GM12801 (cell line): ENCODE data around the gene PHF5A.

Experiments
- TF ChIP-seq, protein P1 (sequence below): IDR thresholded peaks from one replicate; pipeline ENCODE4 v1.5.1; 2011; ENCODE audit warnings: control low read depth; ENCODE audit not compliant: insufficient read length; ENCODE audit errors: extremely low read depth

PHF5A gene

DNA sequence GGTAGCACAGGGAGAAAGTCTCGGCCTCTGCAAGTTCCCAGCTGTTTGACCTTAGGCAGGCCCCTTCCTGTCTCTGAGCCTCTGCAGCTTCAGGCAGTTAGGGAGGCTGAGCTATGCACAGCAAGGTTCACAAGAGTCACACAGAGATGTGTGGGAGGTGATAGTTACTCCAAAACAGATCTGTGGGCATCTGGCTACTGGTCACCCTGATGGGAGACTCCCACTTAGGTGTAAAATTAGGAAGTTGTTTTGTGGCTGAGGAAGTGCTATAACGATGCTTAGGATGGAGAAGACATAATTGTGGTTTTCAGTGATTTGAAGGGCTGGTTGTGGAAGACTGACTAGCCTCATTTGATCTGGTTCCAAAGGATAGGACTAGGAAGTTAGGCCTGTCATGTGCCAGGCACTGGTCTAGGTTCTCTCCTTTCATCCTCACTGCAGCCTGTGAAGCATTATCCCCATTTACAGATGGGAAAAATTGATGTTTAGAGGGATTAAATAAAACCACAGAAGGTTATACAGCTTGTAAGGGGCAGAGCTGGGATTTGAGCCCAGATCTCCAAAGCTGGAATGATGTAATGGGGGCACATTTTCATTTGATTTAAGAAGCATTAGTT, 13.9 kb upstream of the PHF5A start:
- TF ChIP-seq, protein P1, sequence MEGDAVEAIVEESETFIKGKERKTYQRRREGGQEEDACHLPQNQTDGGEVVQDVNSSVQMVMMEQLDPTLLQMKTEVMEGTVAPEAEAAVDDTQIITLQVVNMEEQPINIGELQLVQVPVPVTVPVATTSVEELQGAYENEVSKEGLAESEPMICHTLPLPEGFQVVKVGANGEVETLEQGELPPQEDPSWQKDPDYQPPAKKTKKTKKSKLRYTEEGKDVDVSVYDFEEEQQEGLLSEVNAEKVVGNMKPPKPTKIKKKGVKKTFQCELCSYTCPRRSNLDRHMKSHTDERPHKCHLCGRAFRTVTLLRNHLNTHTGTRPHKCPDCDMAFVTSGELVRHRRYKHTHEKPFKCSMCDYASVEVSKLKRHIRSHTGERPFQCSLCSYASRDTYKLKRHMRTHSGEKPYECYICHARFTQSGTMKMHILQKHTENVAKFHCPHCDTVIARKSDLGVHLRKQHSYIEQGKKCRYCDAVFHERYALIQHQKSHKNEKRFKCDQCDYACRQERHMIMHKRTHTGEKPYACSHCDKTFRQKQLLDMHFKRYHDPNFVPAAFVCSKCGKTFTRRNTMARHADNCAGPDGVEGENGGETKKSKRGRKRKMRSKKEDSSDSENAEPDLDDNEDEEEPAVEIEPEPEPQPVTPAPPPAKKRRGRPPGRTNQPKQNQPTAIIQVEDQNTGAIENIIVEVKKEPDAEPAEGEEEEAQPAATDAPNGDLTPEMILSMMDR: no peak

DNA sequence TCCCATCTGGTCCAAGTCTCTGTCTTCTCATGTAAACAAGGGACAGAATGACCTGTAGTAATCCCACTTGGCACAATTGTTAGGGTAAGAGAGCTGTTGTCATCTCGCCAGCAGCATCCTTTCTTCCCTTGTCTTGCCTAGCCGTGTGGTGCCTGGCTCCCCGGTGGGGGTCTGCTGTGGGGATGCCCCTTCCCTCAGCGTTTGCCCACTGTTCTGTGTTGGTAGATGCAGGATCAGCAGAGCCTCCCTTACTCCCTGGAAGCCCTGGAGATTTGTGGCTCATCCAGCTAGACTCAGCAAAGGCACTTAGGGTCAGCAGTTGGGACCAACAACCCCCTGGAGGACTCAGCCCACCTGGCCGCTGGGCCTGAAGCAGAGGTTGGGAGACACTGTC, 13.4 kb upstream of the PHF5A start:
- TF ChIP-seq, protein P1: no peak

- TF ChIP-seq, protein P1: no peak
Measured at GRCh38 chr22:41481131-41481830, 12.8 kb upstream of the PHF5A start.

GRCh38 chr22:41480397-41480735, 11.9 kb upstream of the PHF5A start:
- TF ChIP-seq, protein P1: no peak

DNA sequence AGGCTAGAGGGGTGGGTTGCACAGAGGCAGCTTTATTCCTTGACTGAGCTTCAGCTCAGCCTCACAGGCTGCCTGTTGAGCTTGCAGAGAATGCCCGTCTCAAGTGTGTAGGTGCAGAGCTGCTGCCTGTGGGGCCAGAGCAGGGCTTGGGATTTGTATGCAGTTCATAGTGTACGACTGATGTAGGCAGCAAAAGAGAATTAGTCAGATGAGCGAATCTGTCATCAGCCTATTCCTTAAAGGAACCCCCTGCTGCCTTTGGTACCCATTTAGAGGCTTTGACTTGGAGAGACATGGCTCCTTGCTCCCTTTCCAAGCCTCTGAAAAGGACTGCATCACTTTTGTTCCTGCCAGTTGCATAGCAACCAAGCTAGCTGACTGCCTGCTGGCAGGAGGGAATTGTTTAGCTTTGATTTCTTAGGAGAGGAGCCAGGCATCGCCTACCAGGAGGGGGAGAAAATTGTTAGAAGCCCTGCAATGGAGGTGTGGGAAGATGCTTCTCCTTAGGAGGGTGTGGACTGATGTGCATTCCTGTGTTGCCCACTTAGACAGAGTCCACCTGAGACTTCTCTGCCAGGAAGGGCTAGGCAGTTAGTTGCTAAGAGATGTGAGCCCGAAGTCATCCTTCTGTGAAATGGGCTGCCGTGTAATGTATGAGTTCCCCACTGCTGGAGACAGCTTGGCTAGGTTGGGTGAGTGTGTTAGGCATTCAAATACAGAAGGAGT, 11.3 kb upstream of the PHF5A start:
- TF ChIP-seq, protein P1: no peak

DNA sequence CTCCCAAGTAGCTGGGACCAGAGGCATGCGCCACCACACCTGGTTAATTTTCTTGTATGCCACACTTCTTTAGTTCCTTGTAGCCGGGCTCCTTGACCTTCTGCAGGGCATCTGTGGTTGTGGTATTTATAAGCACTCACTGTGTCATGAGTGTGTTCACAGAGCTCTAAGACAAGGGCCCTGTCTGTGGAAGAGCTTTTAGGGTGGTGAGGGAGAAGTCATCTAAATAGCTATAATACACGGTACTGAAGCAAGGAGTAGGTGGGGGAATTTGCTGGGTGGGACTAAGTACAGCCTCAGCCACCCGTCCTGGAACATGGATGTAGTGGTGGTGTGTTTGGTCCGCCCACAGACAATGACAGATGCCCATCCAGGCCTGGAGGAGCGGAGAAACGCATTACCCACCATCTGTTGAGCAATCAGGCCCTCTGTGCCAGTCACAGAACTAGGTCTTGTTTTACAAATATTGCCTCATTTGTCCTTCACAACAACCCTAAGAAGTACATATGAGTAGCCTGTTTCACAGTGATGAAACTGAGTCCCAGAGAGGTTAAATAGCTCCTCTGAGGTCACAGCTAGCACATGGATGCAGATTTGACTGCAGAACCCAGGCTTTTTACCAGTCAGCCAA, 10.5 kb upstream of the PHF5A start:
- TF ChIP-seq, protein P1: no peak

DNA sequence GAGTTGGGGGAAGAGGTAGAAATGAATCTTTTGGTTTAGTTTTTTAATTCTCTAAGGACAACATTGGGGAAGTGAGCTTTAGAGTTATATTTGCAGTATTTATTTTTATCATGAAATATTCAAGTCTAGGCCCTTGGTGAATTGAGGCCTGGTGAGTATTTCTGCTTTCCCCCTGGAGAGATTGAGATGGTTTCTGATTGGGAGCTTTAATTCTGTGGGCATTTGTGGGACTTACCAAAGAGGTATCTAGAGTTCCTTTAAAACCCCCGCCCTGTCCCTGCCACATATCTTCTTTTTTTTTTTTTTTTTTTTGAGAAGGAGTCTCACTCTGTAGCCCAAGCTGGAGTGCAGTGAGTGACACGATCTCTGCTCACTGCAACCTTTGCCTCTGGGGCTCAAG, 10.0 kb upstream of the PHF5A start:
- TF ChIP-seq, protein P1: no peak
